Measurements from ENCODE around the gene MAN2B2. TPM values are rescaled to one million over a fixed set of nuclear protein-coding genes. Genes with fewer than 3 reads are reported as not detected.

The MAN2B2 gene
- total and polyA plus RNA-seq, 2 of the 4 experiments (the other 2 are of a cell fraction): 13.4 to 34.1 TPM

DNA sequence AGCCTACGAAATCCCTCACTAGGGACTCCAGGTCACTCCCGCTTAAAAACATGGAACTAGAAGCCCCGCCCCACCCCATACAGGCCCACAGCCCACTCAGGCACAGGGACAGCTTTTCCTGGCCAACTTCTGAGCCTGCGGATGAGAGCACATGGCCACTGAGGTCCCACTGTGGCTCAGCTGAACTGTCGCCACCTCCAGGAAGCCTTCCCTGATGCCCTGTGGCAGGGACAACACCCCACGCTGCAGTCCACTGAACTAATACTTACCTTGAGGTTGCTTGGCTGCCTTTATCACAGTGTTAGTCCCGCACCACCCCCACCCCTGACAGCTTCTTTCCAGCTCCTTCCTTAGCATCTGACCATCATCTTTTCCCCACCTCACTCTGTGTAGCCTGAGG lies 39.3 kb upstream of the MAN2B2 start:
- in situ Hi-C loops (cut with MboI; ENCODE audit: low sequenced_read_pairs): no loop called here
- no peaks in the 10 kb centered on the region for H3K4me1 ChIP-seq (ENCODE audit: control insufficient read depth, insufficient read depth, low read length)
- CTCF ChIA-PET: no interaction called here

More for the DNA sequence above, 39.3 kb upstream of the MAN2B2 start:
- Histone ChIP-seq H3K4me2 (ENCODE audit: low read depth, low read length) (no peak overlapping the region), H2BK120ac (ENCODE audit: low read depth, low read length) (no peak overlapping the region), H3K9me1 (ENCODE audit: insufficient read depth, low read length) (no peaks in the 10 kb centered on the region), H3K27ac (ENCODE audit: insufficient read depth, low read length) (no peak overlapping the region), H3K14ac (replicated peaks; ENCODE audit: low read depth, low read length) (no peak overlapping the region), H3K9me3 (ENCODE audit: control insufficient read depth, insufficient read depth, low read length) (no peaks in the 10 kb centered on the region), H2AK5ac (ENCODE audit: low read depth, low read length) (no peak overlapping the region), H3K79me1 (ENCODE audit: low read depth in 1 of 2, low read length in 2 of 2) (no peaks in the 10 kb centered on the region), H4K5ac (ENCODE audit: low read depth, low read length) (no peak overlapping the region), H2BK5ac (ENCODE audit: low read depth, low read length, poor library complexity, severe bottlenecking) (no peak overlapping the region), H4K8ac (ENCODE audit: low read depth in 2 of 2, low read length in 2 of 2) (no peak overlapping the region), H3K56ac (ENCODE audit: extremely low read depth, insufficient read depth, low read length) (no peak overlapping the region), H3K23ac (ENCODE audit: low read depth, low read length) (no peak overlapping the region), H2BK20ac (ENCODE audit: low read depth, low read length) (no peak overlapping the region), H4K91ac (ENCODE audit: insufficient read depth, low read depth, low read length) (no peak overlapping the region), H4K20me1 (ENCODE audit: insufficient read depth, low read length) (no peaks in the 10 kb centered on the region), H3K27me3 (ENCODE audit: control insufficient read depth, insufficient read depth, low read length) (no peaks in the 10 kb centered on the region; the same call in 1 of the 2 replicates), H3K9ac (ENCODE audit: low read depth, low read length) (no peak overlapping the region), H3K36me3 (ENCODE audit: control insufficient read depth, insufficient read depth, low read length) (no peaks in the 10 kb centered on the region), H2AK9ac (replicated peaks; ENCODE audit: low read depth, low read length, poor library complexity) (no peak overlapping the region), H3K18ac (ENCODE audit: low read depth, low read length) (no peak overlapping the region), H3K4me3 (ENCODE audit: insufficient read depth, low read depth, low read length) (no peak overlapping the region), H2AFZ (replicated peaks; ENCODE audit: low read length, poor library complexity) (no peak overlapping the region), H2BK15ac (ENCODE audit: low read depth, low read length) (no peak overlapping the region), H3K4ac (ENCODE audit: low read depth, low read length) (no peak overlapping the region)
- POLR2A ChIA-PET (ENCODE audit: unreplicated experiment): no interaction called here
- TF ChIP-seq BHLHE40 (IDR thresholded peaks at IDR 0.05; ENCODE audit: low read depth, low read length) (no peak), RFX5 (IDR thresholded peaks at IDR 0.05; ENCODE audit: low read depth, low read length) (no peak), CEBPB (IDR thresholded peaks at IDR 0.05; ENCODE audit: low read depth, low read length) (no peak), SMC3 (IDR thresholded peaks at IDR 0.05; ENCODE audit: low read depth, low read length) (no peak), CHD1 (IDR thresholded peaks at IDR 0.05; ENCODE audit: low read depth, low read length) (no peak), ELK1 (IDR thresholded peaks at IDR 0.05; ENCODE audit: borderline replicate concordance, low read depth, low read length) (no peak), RCOR1 (IDR thresholded peaks at IDR 0.05; ENCODE audit: insufficient replicate concordance, low read length) (no peak), RAD21 (IDR thresholded peaks at IDR 0.05; ENCODE audit: low read length) (no peak), MAFK (IDR thresholded peaks at IDR 0.05; ENCODE audit: low read depth, low read length) (no peak), CTCF (conservative IDR thresholded peaks at IDR 0.05; ENCODE audit: low read depth, low read length) (no peak)
- dilution Hi-C loops (cut with HindIII; ENCODE audit: low sequenced_read_pairs, unreplicated experiment): no loop called here
- WGBS, 2 experiments (ENCODE audit: extremely low coverage in 2 of 2, insufficient read length in 1 of 2): 92% methylated on average over 3 of the region's 7 CpGs; no CpG with 5 or more reads in 1 of the 2 experiments
- no TSS peak for BruUV-seq (replicated peaks)
- intact Hi-C loops (cut with micrococcal nuclease): no loop called here
- no peak for DNase-seq
- no peak for ATAC-seq (ENCODE audit: low read depth)

Measured in IMR-90 (cell line).